Fibroblast of villous mesenchyme (primary cell): Measurements from ENCODE around the gene BPTF. TPM values are rescaled to one million over a fixed set of nuclear protein-coding genes. Genes with fewer than 3 reads are reported as not detected.

Experiments used
- DNase-seq: peaks from one replicate; pipeline ENCODE4 v3.0.0-alpha.2; 2010; ENCODE audit warnings: low read depth
- H3K4me3 ChIP-seq: 2 replicates; pipeline ENCODE4 v1.5.1; 2011; ENCODE audit warnings: low read depth, mild to moderate bottlenecking, low read length
- CTCF ChIP-seq: IDR thresholded peaks from 2 replicates; pipeline ENCODE4 v1.5.1; 2012; ENCODE audit warnings: low read depth, mild to moderate bottlenecking, low read length; ENCODE audit not compliant: insufficient read depth
- total RNA-seq: library from RNA; depleted of rRNA; stranded (reverse); fragments of >200 nt; gene quantifications from 2 replicates; pipeline ENCODE4 v1.2.3, GENCODE V29; 2012

The BPTF gene
- total RNA-seq, 1 donor, result 56.1 TPM

GRCh38 chr17:67999291-67999911 is 174.1 kb downstream of the BPTF start:
- DNase-seq, result peak; percentile 57
- H3K4me3 ChIP-seq, result no peak overlapping the region
- no peak for TF ChIP-seq CTCF

GRCh38 chr17:68004201-68004600 is 178.9 kb downstream of the BPTF start:
- no peak for TF ChIP-seq CTCF
- no peak overlapping the region for H3K4me3 ChIP-seq
- DNase-seq, result peak; percentile 45

- no peak for DNase-seq
- H3K4me3 ChIP-seq, result no peak overlapping the region
- TF ChIP-seq CTCF, result no peak
These were observed 181.5 kb downstream of the BPTF start for GRCh38 chr17:68006797-68007196.

- H3K4me3 ChIP-seq, result no peak overlapping the region
- peak; percentile 28 for DNase-seq
- TF ChIP-seq CTCF, result peak; percentile 70
These were observed 185.9 kb downstream of the BPTF start for GRCh38 chr17:68011199-68011665.

GRCh38 chr17:68013385-68013784 is 188.1 kb downstream of the BPTF start:
- DNase-seq, result no peak
- no peak for TF ChIP-seq CTCF
- no peak overlapping the region for H3K4me3 ChIP-seq

- TF ChIP-seq CTCF, result no peak
- no peak overlapping the region for H3K4me3 ChIP-seq
- DNase-seq, result no peak
These were observed 189.9 kb downstream of the BPTF start for GRCh38 chr17:68015081-68015723.
